Measurements from ENCODE around the gene MTUS2.

The MTUS2 gene

GRCh38 chr13:29106651-29107050 is 286.5 kb downstream of the MTUS2 start:
- no peak overlapping the region for H3K27ac ChIP-seq (ENCODE audit: low read depth, low read length)
- no peak overlapping the region for H3K4me2 ChIP-seq (ENCODE audit: low read length)
- no peaks in the 10 kb centered on the region for H3K27me3 ChIP-seq (ENCODE audit: control insufficient read depth, low read length)
- H3K79me2 ChIP-seq (ENCODE audit: control insufficient read depth, low read length): no peaks in the 10 kb centered on the region
- H3K4me3 ChIP-seq (ENCODE audit: low read length): no peak overlapping the region
- no peaks in the 10 kb centered on the region for H3K36me3 ChIP-seq (ENCODE audit: control insufficient read depth, low read length)
- no peaks in the 10 kb centered on the region for H4K20me1 ChIP-seq (ENCODE audit: control insufficient read depth, insufficient read depth, low read depth, low read length)
- H3K4me1 ChIP-seq (ENCODE audit: control insufficient read depth, low read length): no peaks in the 10 kb centered on the region
- no peaks in the 10 kb centered on the region for H3K9me3 ChIP-seq (ENCODE audit: control insufficient read depth, insufficient read depth, low read length)
- no peaks in the 10 kb centered on the region for H3K9me2 ChIP-seq (replicated peaks; ENCODE audit: control insufficient read depth, low read length)
- no peaks in the 10 kb centered on the region for H3F3A ChIP-seq (ENCODE audit: control insufficient read depth, insufficient read depth)
- TF ChIP-seq EZH2phosphoT487 (IDR thresholded peaks at IDR 0.05; ENCODE audit: borderline replicate concordance, low read length) (no peak), CTCF (IDR thresholded peaks at IDR 0.05; ENCODE audit: low read depth, low read length, poor library complexity, severe bottlenecking) (no peak)

GRCh38 chr13:29108068-29108786 is 288.1 kb downstream of the MTUS2 start:
- no peak overlapping the region for H3K27ac ChIP-seq (ENCODE audit: low read depth, low read length)
- no peak for TF ChIP-seq CTCF (IDR thresholded peaks at IDR 0.05; ENCODE audit: low read depth, low read length, poor library complexity, severe bottlenecking)
- TF ChIP-seq EZH2phosphoT487 (IDR thresholded peaks at IDR 0.05; ENCODE audit: borderline replicate concordance, low read length): no peak
- no peaks in the 10 kb centered on the region for H3K4me1 ChIP-seq (ENCODE audit: control insufficient read depth, low read length)
- no peaks in the 10 kb centered on the region for H3K9me3 ChIP-seq (ENCODE audit: control insufficient read depth, insufficient read depth, low read length)
- H3K4me3 ChIP-seq (ENCODE audit: low read length): no peak overlapping the region
- H3K9me2 ChIP-seq (replicated peaks; ENCODE audit: control insufficient read depth, low read length): no peaks in the 10 kb centered on the region
- no peaks in the 10 kb centered on the region for H3F3A ChIP-seq (ENCODE audit: control insufficient read depth, insufficient read depth)
- H3K27me3 ChIP-seq (ENCODE audit: control insufficient read depth, low read length): no peaks in the 10 kb centered on the region
- H3K36me3 ChIP-seq (ENCODE audit: control insufficient read depth, low read length): no peaks in the 10 kb centered on the region
- H3K79me2 ChIP-seq (ENCODE audit: control insufficient read depth, low read length): no peaks in the 10 kb centered on the region
- no peak overlapping the region for H3K4me2 ChIP-seq (ENCODE audit: low read length)
- no peaks in the 10 kb centered on the region for H4K20me1 ChIP-seq (ENCODE audit: control insufficient read depth, insufficient read depth, low read depth, low read length)

- H3K36me3 ChIP-seq (ENCODE audit: control insufficient read depth, low read length): no peaks in the 10 kb centered on the region
- H3K9me3 ChIP-seq (ENCODE audit: control insufficient read depth, insufficient read depth, low read length): no peaks in the 10 kb centered on the region
- H3K9me2 ChIP-seq (replicated peaks; ENCODE audit: control insufficient read depth, low read length): no peaks in the 10 kb centered on the region
- no peaks in the 10 kb centered on the region for H3K27me3 ChIP-seq (ENCODE audit: control insufficient read depth, low read length)
- no peaks in the 10 kb centered on the region for H3K4me1 ChIP-seq (ENCODE audit: control insufficient read depth, low read length)
- no peaks in the 10 kb centered on the region for H3F3A ChIP-seq (ENCODE audit: control insufficient read depth, insufficient read depth)
- TF ChIP-seq CTCF (IDR thresholded peaks at IDR 0.05; ENCODE audit: low read depth, low read length, poor library complexity, severe bottlenecking) (no peak), EZH2phosphoT487 (IDR thresholded peaks at IDR 0.05; ENCODE audit: borderline replicate concordance, low read length) (no peak)
- no peak overlapping the region for H3K4me2 ChIP-seq (ENCODE audit: low read length)
- no peaks in the 10 kb centered on the region for H3K79me2 ChIP-seq (ENCODE audit: control insufficient read depth, low read length)
- H3K4me3 ChIP-seq (ENCODE audit: low read length): no peak overlapping the region
- H3K27ac ChIP-seq (ENCODE audit: low read depth, low read length): no peak overlapping the region
- H4K20me1 ChIP-seq (ENCODE audit: control insufficient read depth, insufficient read depth, low read depth, low read length): no peaks in the 10 kb centered on the region
These were observed 289.8 kb downstream of the MTUS2 start for GRCh38 chr13:29109987-29110386.

Measured in DOHH2 (cell line).